HAP-1 (cell line): ENCODE data around the gene OMG.
"Not testable (repeated sequence)": the region's sequence is repeated elsewhere in the genome, so short reads cannot be mapped to it uniquely, and the experiment has no call there.

Experiments
- DNase-seq, 2 experiments: peaks; one replicate each; pipeline ENCODE4 v3.0.0-alpha.2; 2016 to 2020; ENCODE audit warnings: low spot score in 2 of 2
- H3K27me3 ChIP-seq: fragments of 250-450 bp; sonication (Bioruptor Pico); 2 replicates; pipeline ENCODE4 v1.5.1; 2020; ENCODE audit warnings: low read depth, mild to moderate bottlenecking, moderate library complexity
- H3K36me3 ChIP-seq: fragments of 250-450 bp; sonication (Bioruptor Pico); replicated peaks from 2 replicates; pipeline ENCODE4 v1.5.1; 2020; ENCODE audit warnings: mild to moderate bottlenecking
- H3K4me1 ChIP-seq: fragments of 250-450 bp; sonication (Bioruptor Pico); 2 replicates; pipeline ENCODE4 v1.5.1; 2020; ENCODE audit warnings: mild to moderate bottlenecking
- H3K4me3 ChIP-seq: fragments of 250-450 bp; sonication (Bioruptor Pico); 2 replicates; pipeline ENCODE4 v1.5.1; 2020; ENCODE audit warnings: mild to moderate bottlenecking, moderate library complexity
- H3K9me3 ChIP-seq: fragments of 250-450 bp; sonication (Bioruptor Pico); 2 replicates; pipeline ENCODE4 v1.5.1; 2020; ENCODE audit warnings: mild to moderate bottlenecking, moderate library complexity
- in situ Hi-C: fragments of 300-500 bp; cut with MboI; formaldehyde crosslinking; loops from 3 replicates; pipeline ENCODE4 v1.14.3; 2020; ENCODE audit warnings: low sequenced_read_pairs, inconsistent platforms, mixed read lengths

OMG gene

GRCh38 chr17:31297090-31297489, at the start of gene OMG:
OMG (minus strand) TSS chr17:31297239; CDS start chr17:31296331, 908 bp downstream.
- H3K4me3 ChIP-seq: no peak within 1 kb of the TSS
- in situ Hi-C loops: no loop called here
- H3K9me3 ChIP-seq: no peaks in the 10 kb centered on the region
- peak in 1 of 2 experiments; percentile 46 for DNase-seq
- H3K36me3 ChIP-seq: no peaks in the 10 kb centered on the region
- no peaks in the 10 kb centered on the region for H3K27me3 ChIP-seq
- peaks cover 44% of the 10 kb centered on the region for H3K4me1 ChIP-seq

DNA sequence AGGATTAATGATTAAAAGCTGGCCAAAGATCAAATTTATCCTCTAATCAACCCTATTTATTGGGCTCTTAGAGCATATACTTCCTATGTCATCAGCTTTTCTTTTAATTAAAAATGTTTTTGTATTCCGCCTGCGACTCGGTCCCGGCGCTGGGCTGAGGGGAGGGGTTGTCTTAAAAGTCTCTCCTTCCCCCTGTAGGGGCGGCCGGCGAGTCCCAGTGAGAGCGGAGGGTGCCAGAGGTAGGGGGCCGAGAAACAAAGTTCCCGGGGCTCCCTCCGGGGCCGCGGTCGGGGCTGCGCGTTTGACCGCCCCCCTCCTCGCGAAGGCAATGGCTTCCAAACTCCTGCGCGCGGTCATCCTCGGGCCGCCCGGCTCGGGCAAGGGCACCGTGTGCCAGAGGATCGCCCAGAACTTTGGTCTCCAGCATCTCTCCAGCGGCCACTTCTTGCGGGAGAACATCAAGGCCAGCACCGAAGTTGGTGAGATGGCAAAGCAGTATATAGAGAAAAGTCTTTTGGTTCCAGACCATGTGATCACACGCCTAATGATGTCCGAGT, 48.2 kb upstream of the OMG start:
- H3K4me3 ChIP-seq, in situ Hi-C loops, H3K4me1 ChIP-seq, H3K36me3 ChIP-seq, H3K9me3 ChIP-seq, DNase-seq, H3K27me3 ChIP-seq: not testable (repeated sequence)

DNA sequence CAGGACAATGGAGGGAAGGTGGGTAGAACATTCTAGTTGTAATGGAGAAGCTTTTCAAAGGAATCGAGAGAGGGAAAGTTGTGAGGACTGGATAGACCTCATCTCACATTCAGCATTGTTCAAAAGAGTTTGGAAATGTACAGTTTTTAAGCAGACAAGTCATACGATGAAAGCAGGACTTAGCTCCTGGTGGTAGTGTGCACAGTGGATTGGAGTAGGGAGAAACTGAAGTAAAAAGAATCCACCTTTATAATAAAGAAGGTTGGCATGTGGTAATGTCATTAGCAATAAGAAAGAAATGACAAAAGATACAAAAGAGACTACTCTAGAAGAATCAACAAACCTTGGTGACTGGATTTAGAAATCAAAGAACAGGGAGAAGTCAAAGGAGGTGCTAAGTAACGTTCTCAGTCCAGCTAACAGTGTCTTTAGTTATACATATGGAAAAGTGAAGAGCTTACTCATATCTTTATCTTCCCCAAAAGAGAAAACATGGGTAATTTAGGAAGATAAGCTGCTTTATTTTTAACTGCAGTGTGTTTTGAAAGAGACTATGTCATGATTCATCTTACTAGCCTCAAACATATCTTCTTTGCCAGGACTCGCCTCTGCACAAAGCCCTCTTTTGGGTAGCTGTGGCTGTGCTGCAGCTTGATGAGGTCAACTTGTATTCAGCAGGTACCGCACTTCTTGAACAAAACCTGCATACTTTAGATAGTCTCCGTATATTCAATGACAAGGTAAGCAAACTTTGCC, 43.0 kb upstream of the OMG start:
- Histone ChIP-seq H3K27me3 (no peaks in the 10 kb centered on the region), H3K9me3 (no peaks in the 10 kb centered on the region), H3K4me1 (peaks cover 15% of the 10 kb centered on the region), H3K4me3 (no peak overlapping the region), H3K36me3 (peaks cover 2% of the 10 kb centered on the region)
- in situ Hi-C loops: no loop called here
- DNase-seq: peak; percentile 59 to 90

GRCh38 chr17:31329221-31329620, 32.2 kb upstream of the OMG start:
- H3K4me1 ChIP-seq: no peaks in the 10 kb centered on the region
- in situ Hi-C loops: no loop called here
- no peak for DNase-seq
- no peak overlapping the region for H3K4me3 ChIP-seq
- H3K9me3 ChIP-seq: no peaks in the 10 kb centered on the region
- H3K36me3 ChIP-seq: peaks cover 15% of the 10 kb centered on the region
- H3K27me3 ChIP-seq: no peaks in the 10 kb centered on the region

GRCh38 chr17:31328160-31328535, 31.1 kb upstream of the OMG start:
- no peaks in the 10 kb centered on the region for H3K9me3 ChIP-seq
- DNase-seq: no peak
- no peak overlapping the region for H3K4me3 ChIP-seq
- in situ Hi-C loops: no loop called here
- no peaks in the 10 kb centered on the region for H3K27me3 ChIP-seq
- no peaks in the 10 kb centered on the region for H3K4me1 ChIP-seq
- peaks cover 15% of the 10 kb centered on the region for H3K36me3 ChIP-seq

DNA sequence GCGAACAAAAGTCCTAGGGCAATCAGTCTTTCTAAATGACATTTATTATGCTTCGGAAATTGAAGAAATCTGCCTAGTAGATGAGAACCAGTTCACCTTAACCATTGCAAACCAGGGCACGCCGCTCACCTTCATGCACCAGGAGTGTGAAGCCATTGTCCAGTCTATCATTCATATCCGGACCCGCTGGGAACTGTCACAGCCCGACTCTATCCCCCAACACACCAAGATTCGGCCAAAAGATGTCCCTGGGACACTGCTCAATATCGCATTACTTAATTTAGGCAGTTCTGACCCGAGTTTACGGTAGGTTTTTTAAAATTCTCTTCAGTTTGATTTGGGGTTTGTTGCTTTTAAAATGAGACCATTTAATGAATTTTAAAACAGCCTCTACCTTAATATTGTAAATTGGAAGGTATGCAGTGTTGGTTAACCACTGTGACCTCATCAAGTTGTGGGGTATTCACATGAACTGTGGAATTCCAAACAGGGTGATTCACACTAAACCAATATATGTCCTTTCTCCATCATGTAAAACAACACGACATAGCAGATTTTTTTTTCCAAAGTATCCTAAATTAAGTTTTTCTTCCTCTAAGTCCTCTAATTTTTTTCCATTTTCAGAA, 30.6 kb upstream of the OMG start:
- H3K4me3 ChIP-seq: no peak overlapping the region
- H3K4me1 ChIP-seq: no peaks in the 10 kb centered on the region
- peaks cover 15% of the 10 kb centered on the region for H3K36me3 ChIP-seq
- H3K27me3 ChIP-seq: no peaks in the 10 kb centered on the region
- DNase-seq: no peak
- in situ Hi-C loops: no loop called here
- H3K9me3 ChIP-seq: no peaks in the 10 kb centered on the region

GRCh38 chr17:31323551-31323950, 26.5 kb upstream of the OMG start:
- Histone ChIP-seq H3K4me1 (no peaks in the 10 kb centered on the region), H3K4me3 (no peak overlapping the region)
- in situ Hi-C loops: no loop called here

GRCh38 chr17:31321966-31322365, 24.9 kb upstream of the OMG start:
- no peak for DNase-seq
- Histone ChIP-seq H3K4me3 (no peak overlapping the region), H3K9me3 (no peaks in the 10 kb centered on the region), H3K4me1 (peaks cover 2% of the 10 kb centered on the region; the same call in 1 of the 2 replicates), H3K27me3 (no peaks in the 10 kb centered on the region), H3K36me3 (peaks cover 5% of the 10 kb centered on the region)
- in situ Hi-C loops: no loop called here

More at GRCh38 chr17:31323551-31323950, 26.5 kb upstream of the OMG start:
- peaks cover 5% of the 10 kb centered on the region for H3K36me3 ChIP-seq
- H3K27me3 ChIP-seq: no peaks in the 10 kb centered on the region
- no peaks in the 10 kb centered on the region for H3K9me3 ChIP-seq
- DNase-seq: no peak

DNA sequence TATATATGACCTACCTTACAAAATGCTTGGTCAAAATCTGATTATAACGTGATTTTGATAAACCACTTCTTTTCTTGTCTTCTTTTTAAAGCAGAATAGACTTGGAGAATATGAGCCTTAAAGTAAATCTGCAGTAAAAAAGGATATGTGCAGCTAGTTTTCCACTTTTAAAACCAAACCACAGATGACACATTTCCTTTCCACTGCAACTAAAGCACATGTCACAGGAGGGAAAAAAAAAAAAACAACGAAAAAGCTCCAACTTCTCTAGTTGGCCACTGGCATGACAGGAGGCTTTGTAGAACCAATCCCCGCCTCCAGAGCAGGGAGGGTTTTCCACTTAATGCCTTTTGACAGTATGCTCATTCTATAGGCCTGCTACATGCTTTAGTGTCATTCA, 24.4 kb upstream of the OMG start, which contains the start of gene EVI2A:
TSS of gene EVI2A (minus strand) at position 142 of the 400 bp plus-strand sequence. CDS start 2,609 bp downstream, outside the sequence.
- H3K9me3 ChIP-seq: no peaks in the 10 kb centered on the region
- no peaks in the 10 kb centered on the region for H3K27me3 ChIP-seq
- in situ Hi-C loops: no loop called here
- DNase-seq: peak in 1 of 2 experiments; percentile 26
- no peak within 1 kb of the TSS for H3K4me3 ChIP-seq
- H3K4me1 ChIP-seq: peaks cover 2% of the 10 kb centered on the region; the same call in 1 of the 2 replicates
- peaks cover 5% of the 10 kb centered on the region for H3K36me3 ChIP-seq

- Histone ChIP-seq H3K9me3 (no peaks in the 10 kb centered on the region), H3K4me3 (no peak overlapping the region), H3K27me3 (no peaks in the 10 kb centered on the region), H3K36me3 (no peaks in the 10 kb centered on the region), H3K4me1 (peaks cover 2% of the 10 kb centered on the region; the same call in 1 of the 2 replicates)
- DNase-seq: no peak
- in situ Hi-C loops: no loop called here
Observed at GRCh38 chr17:31320791-31321190, 23.8 kb upstream of the OMG start.

- Histone ChIP-seq H3K36me3 (no peaks in the 10 kb centered on the region), H3K4me3 (no peak overlapping the region), H3K9me3 (no peaks in the 10 kb centered on the region), H3K4me1 (peaks cover 2% of the 10 kb centered on the region; the same call in 1 of the 2 replicates), H3K27me3 (no peaks in the 10 kb centered on the region)
- in situ Hi-C loops: no loop called here
- DNase-seq: no peak
Observed at GRCh38 chr17:31320241-31320640, 23.2 kb upstream of the OMG start.

DNA sequence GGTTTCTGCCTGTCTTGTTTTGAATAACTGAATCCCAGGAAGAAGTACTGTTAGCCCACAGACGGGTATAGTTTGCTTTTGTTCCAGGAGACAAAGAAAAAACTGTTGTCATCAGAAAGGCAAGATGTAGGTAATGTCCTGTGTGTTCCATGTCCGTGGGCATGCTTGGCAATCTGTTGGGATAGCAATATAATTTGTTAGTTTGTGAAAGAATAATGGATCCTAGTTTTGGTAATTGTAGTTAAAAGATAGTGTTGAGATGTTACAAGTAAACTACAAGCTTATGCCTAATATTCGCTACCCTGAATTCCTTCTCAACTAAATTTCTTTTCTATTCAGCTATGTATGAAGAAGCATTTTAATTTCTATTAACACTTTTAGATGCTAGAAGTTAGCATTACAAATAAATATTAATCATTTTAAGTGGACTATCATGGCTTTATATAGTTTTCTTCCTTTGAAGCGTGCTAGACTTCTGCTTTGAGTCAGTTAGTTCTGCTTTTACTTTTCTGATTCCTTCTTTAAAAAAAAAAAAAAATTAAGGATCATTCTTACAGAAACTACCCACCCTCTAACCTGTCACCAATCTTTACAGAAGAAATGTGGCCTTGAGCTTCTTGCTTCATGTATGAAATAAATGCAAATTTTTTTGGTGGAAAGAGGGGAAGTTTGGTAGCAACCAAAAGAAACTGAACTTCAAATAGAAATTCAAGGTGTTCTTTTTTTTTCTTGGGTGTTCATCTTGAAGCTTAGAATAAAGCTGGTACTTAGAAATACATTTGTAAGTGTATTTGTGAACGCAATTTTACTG, 22.0 kb upstream of the OMG start:
- Histone ChIP-seq H3K4me3 (no peak overlapping the region), H3K9me3 (no peaks in the 10 kb centered on the region), H3K27me3 (no peaks in the 10 kb centered on the region), H3K4me1 (peaks cover 8% of the 10 kb centered on the region; the same call in 1 of the 2 replicates), H3K36me3 (no peaks in the 10 kb centered on the region)
- DNase-seq: no peak
- in situ Hi-C loops: no loop called here

- Histone ChIP-seq H3K4me1 (peaks cover 8% of the 10 kb centered on the region; the same call in 1 of the 2 replicates), H3K9me3 (no peaks in the 10 kb centered on the region), H3K4me3 (no peak overlapping the region), H3K36me3 (no peaks in the 10 kb centered on the region), H3K27me3 (no peaks in the 10 kb centered on the region)
- in situ Hi-C loops: no loop called here
- no peak for DNase-seq
Observed at GRCh38 chr17:31318298-31318801, 21.3 kb upstream of the OMG start.
